Thyroid gland (tissue), 4 donors: ENCODE measurements around the gene KCNK17. TPM values are rescaled to one million over a fixed set of nuclear protein-coding genes. Genes with fewer than 3 reads are reported as not detected.

Source experiments
- DNase-seq, 2 donors: peaks; one replicate each; pipeline ENCODE4 v3.0.0-alpha.2; 2019
- H3K27ac ChIP-seq, 3 donors: fragments of 200-600 bp; sonication (generic); 1 replicate in 2 of 3; 2 replicates in 1 of 3; pipeline ENCODE4 v1.5.1; 2016 to 2019; ENCODE audit warnings: mild to moderate bottlenecking in 1 of 3, moderate library complexity in 1 of 3
- H3K27me3 ChIP-seq: fragments of 200-600 bp; sonication (generic); one replicate; pipeline ENCODE4 v1.5.1; 2019
- H3K36me3 ChIP-seq, 2 donors: fragments of 200-600 bp; sonication (generic); one replicate each; pipeline ENCODE4 v1.5.1; 2016 to 2019
- H3K4me1 ChIP-seq, 2 donors: fragments of 200-600 bp; sonication (generic); one replicate each; pipeline ENCODE4 v1.5.1; 2017 to 2019
- H3K4me3 ChIP-seq, 3 donors: fragments of 200-600 bp; sonication (generic); replicated peaks in 1 of 3; 1 replicate in 2 of 3; 2 replicates in 1 of 3; pipeline ENCODE4 v1.5.1; 2016; ENCODE audit warnings: mild to moderate bottlenecking in 1 of 3
- H3K9me3 ChIP-seq: fragments of 200-600 bp; sonication (generic); one replicate; pipeline ENCODE4 v1.5.1; 2017
- POLR2A ChIP-seq, 2 donors: fragments of 450-650 bp; IDR thresholded peaks; one replicate each; pipeline ENCODE4 v1.6.1; 2017; ENCODE audit warnings: antibody characterized with exemption in 2 of 2, mild to moderate bottlenecking in 2 of 2, moderate library complexity in 1 of 2
- whole genome bisulfite sequencing, 2 donors: methylation state at CpG; one replicate each; pipeline ENCODE4 v1.1.5; 2017; 5-methylcytosine and 5-hydroxymethylcytosine counted together
- intact Hi-C: fragments of 100-400 bp; cut with DNase I; formaldehyde crosslinking; loops from one replicate; pipeline ENCODE4 v1.15.1; 2023
- total RNA-seq, 4 donors: library from RNA; depleted of rRNA; stranded (reverse); fragments of >200 nt; gene quantifications; one replicate each; pipeline ENCODE4 v1.2.3, GENCODE V29; 2016
- TF ChIP-seq, protein P1 (sequence below), 6 experiments: fragments of 200-600 bp in 3 of 6; fragments of 450-650 bp in 3 of 6; sonication (generic) in 3 of 6; IDR thresholded peaks; one replicate each; pipeline ENCODE4 v1.5.1; 2016 to 2019; ENCODE audit warnings: antibody characterized with exemption in 6 of 6, mild to moderate bottlenecking in 2 of 6, inconsistent platforms in 1 of 6, moderate library complexity in 1 of 6

Gene KCNK17
- total RNA-seq, 4 donors from 2014 or later, result 1.1 to 11.5 (median 4.5) TPM

DNA sequence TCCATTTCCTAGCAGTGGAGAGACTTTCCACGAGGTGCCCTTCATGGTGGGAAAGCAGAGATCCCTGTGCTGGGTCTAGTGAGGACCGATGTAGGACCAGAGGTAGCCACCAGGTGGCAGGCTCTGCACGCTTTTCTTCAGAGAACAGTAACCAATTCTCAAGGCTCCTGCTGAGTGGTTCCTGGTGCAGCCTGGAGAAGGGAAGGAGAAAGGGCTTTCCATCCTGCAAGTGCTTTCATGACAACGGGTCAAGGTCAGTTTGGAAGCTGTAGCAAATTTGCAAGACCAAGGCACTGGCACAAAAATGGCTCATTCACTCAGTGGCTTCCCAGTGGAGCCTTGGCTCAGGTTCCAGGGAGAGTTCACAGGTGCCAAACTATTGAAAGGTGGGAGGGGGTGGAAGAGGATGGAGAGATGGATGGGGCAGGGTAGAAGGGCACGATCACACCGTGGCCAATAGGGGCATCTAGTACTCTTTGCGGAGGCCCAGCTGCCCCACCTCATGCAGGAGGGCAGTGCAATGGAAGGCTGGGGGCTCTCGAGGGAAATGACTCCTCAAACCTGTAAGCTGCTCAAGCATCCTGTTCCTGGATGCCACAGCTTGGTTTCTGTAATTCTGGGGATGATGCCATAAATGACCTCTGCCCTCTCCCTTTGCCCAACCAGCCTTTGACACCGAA lies 33.8 kb upstream of the KCNK17 start:
- WGBS, 2 donors, result 44 to 46% methylated on average over 9 of the region's 9 CpGs
- Histone ChIP-seq H3K27me3 (no peaks in the 10 kb centered on the region), H3K4me3 (no peak overlapping the region), H3K27ac (peak overlapping the region; percentile 15 to 48 (median 41)), H3K36me3 (no peaks in the 10 kb centered on the region), H3K4me1 (peaks cover 17 to 51% of the 10 kb centered on the region in 2 donors), H3K9me3 (no peaks in the 10 kb centered on the region)
- TF ChIP-seq POLR2A (IDR thresholded peaks at IDR 0.05), result no peak
- TF ChIP-seq, protein P1, sequence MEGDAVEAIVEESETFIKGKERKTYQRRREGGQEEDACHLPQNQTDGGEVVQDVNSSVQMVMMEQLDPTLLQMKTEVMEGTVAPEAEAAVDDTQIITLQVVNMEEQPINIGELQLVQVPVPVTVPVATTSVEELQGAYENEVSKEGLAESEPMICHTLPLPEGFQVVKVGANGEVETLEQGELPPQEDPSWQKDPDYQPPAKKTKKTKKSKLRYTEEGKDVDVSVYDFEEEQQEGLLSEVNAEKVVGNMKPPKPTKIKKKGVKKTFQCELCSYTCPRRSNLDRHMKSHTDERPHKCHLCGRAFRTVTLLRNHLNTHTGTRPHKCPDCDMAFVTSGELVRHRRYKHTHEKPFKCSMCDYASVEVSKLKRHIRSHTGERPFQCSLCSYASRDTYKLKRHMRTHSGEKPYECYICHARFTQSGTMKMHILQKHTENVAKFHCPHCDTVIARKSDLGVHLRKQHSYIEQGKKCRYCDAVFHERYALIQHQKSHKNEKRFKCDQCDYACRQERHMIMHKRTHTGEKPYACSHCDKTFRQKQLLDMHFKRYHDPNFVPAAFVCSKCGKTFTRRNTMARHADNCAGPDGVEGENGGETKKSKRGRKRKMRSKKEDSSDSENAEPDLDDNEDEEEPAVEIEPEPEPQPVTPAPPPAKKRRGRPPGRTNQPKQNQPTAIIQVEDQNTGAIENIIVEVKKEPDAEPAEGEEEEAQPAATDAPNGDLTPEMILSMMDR (IDR thresholded peaks at IDR 0.05), result peak; percentile 59 to 90 (median 78)
- intact Hi-C loops, result no loop called here
- DNase-seq, result peak; percentile 79 to 83

DNA sequence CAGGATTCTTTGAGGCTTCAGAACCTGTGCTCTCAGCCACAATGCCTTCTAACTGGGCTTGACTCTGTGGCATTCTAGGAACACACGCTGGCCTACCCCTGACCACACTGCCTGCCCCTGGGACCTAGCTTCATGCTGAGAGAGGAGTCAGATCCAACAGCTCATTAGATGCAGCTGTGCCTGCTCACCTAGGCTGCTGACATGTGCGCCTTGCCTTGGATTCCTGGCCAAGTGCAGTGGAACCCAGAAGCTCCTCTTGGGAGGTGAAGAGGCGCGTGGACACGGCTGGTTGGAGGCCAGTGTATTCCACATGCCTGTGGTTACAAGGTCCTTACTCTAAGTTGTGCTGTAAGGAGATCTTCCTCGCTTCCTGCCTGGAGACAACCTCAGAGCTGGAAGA lies 33.0 kb upstream of the KCNK17 start:
- Histone ChIP-seq H3K27ac (peak overlapping the region in 2 of 3 donors; percentile 15 to 41), H3K9me3 (no peaks in the 10 kb centered on the region), H3K4me3 (no peak overlapping the region), H3K4me1 (peaks cover 21 to 59% of the 10 kb centered on the region in 2 donors), H3K36me3 (no peaks in the 10 kb centered on the region), H3K27me3 (no peaks in the 10 kb centered on the region)
- TF ChIP-seq POLR2A (IDR thresholded peaks at IDR 0.05), result no peak
- TF ChIP-seq, protein P1 (IDR thresholded peaks at IDR 0.05), result no peak
- DNase-seq, result peak; percentile 83
- WGBS, 2 donors, result 30 to 36% methylated on average over 3 to 6 of the region's 6 CpGs
- intact Hi-C loops, result no loop called here

DNA sequence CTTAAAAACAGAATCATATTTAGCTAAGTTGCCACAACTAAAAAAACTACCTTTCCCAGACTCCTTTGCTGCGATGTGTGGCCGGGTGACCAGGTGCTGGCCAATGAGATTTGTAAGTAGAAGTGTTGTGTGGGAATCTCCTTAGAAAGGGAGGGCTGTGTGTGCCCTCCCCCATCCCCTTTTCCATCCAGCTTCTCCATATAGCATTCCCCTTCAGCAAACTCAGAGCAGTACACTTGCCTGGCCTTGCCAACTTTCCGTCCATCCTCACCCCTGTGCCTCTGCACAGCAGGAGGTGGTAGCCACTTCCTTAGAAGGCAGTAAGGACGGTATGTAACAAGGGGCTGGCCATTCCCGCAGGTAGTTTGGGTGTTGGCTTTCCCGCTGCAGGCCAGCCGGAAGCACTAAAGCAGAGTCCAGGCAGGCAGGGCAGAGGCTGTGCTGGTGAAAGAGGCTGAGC lies 30.6 kb upstream of the KCNK17 start:
- no peak overlapping the region for H3K27ac ChIP-seq
- H3K27me3 ChIP-seq, result no peaks in the 10 kb centered on the region
- intact Hi-C loops, result no loop called here
- peaks cover 21 to 57% of the 10 kb centered on the region in 2 donors for H3K4me1 ChIP-seq
- no peak overlapping the region for H3K4me3 ChIP-seq
- TF ChIP-seq POLR2A (IDR thresholded peaks at IDR 0.05), result no peak
- TF ChIP-seq, protein P1 (IDR thresholded peaks at IDR 0.05), result no peak
- WGBS, 2 donors, result 87 to 95% methylated on average over 4 to 7 of the region's 7 CpGs
- no peaks in the 10 kb centered on the region for H3K9me3 ChIP-seq
- no peak for DNase-seq
- H3K36me3 ChIP-seq, result no peaks in the 10 kb centered on the region

DNA sequence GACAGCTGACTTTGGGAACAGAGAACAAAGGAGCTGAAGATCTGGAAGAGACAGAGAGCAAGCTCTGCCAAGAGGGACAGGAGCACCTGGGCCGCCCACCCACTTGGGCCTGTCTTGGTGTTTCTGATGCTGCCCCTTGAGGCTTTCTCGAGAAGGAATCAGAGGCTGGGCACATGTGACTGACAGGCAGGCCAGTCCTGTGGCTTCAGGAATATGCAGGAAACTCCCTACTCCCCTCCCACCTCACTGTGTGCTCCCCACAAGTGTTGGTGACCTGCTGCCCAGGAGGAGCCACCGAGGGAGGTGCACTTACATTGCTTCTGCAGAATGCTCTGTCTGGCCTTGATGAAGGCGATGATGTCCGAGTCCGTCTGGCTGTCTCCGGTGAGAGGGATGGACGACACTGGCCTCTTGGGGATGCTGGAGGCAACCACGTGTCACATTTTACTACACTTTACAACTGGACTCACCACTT lies 29.2 kb upstream of the KCNK17 start:
- DNase-seq, result peak in 1 of 2 donors; percentile 26
- no peaks in the 10 kb centered on the region for H3K27me3 ChIP-seq
- H3K9me3 ChIP-seq, result no peaks in the 10 kb centered on the region
- H3K4me3 ChIP-seq, result no peak overlapping the region
- peaks cover 36 to 71% of the 10 kb centered on the region in 2 donors for H3K4me1 ChIP-seq
- no peaks in the 10 kb centered on the region for H3K36me3 ChIP-seq
- WGBS, 2 donors, result 75 to 78% methylated on average over 9 of the region's 9 CpGs
- intact Hi-C loops, result no loop called here
- H3K27ac ChIP-seq, result peak overlapping the region; percentile 39 to 47 (median 46)
- TF ChIP-seq, protein P1 (IDR thresholded peaks at IDR 0.05), result no peak
- TF ChIP-seq POLR2A (IDR thresholded peaks at IDR 0.05), result no peak

DNA sequence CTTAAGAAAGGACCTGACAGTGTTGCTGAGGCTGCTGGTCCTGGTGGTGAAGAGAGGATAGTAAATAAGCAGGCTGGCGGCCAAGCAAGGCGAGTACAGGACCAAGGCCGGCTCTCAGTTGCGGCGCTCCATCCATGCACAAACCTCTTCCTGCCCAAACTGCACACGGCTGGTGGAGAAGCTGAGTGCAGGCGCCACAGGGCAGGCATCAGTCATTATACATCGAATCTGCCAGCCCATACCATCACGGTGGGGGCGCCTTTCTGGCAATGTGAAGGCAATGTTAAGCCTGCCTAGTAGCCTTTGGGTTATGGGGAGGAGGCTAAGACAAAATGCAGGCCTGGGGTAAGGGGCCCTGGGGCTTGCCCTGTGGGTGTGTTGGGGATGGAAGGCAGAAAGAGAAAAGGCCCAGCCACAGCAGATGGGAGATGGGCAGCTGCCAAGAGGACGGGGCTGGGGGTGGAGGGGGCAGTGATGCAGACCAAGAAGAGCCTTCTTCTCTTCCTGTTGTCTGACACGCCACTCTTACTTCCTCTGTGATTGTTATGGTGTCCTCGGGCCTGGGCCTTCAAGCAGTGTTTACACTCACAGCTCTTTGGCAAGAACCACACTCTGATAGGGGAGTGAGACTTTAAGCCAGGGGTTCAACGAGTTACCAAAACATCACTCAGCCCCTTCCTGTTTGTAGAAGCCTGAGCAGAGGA lies 28.6 kb upstream of the KCNK17 start:
- 50 to 59% methylated on average over 14 of the region's 14 CpGs for WGBS, 2 donors
- no peak overlapping the region for H3K4me3 ChIP-seq
- TF ChIP-seq, protein P1 (IDR thresholded peaks at IDR 0.05), result no peak
- no peak for TF ChIP-seq POLR2A (IDR thresholded peaks at IDR 0.05)
- H3K4me1 ChIP-seq, result peaks cover 40 to 74% of the 10 kb centered on the region in 2 donors
- peak overlapping the region; percentile 39 to 47 (median 46) for H3K27ac ChIP-seq
- H3K36me3 ChIP-seq, result no peaks in the 10 kb centered on the region
- no peaks in the 10 kb centered on the region for H3K27me3 ChIP-seq
- H3K9me3 ChIP-seq, result no peaks in the 10 kb centered on the region
- peak; percentile 33 to 40 for DNase-seq
- intact Hi-C loops, result no loop called here
